VCaP (cell line): ENCODE measurements around the gene STEAP3.

Source experiments
- H3K27ac ChIP-seq: fragments of 450-650 bp; 2 replicates; pipeline ENCODE4 v1.5.1; 2017
- CTCF ChIP-seq: fragments of 450-650 bp; conservative IDR thresholded peaks from 2 replicates; pipeline ENCODE4 v1.5.1; 2017; ENCODE audit warnings: mild to moderate bottlenecking, moderate library complexity

Gene STEAP3

GRCh38 chr2:119179202-119179601 lies 44.4 kb upstream of the STEAP3 start:
- no peak for TF ChIP-seq CTCF
- H3K27ac ChIP-seq: no peak overlapping the region

- no peak for TF ChIP-seq CTCF
- H3K27ac ChIP-seq: no peak overlapping the region
Observed at GRCh38 chr2:119179991-119180390, 43.6 kb upstream of the STEAP3 start.

- H3K27ac ChIP-seq: no peak overlapping the region
- no peak for TF ChIP-seq CTCF
Observed at GRCh38 chr2:119180892-119181291, 42.7 kb upstream of the STEAP3 start.

GRCh38 chr2:119181391-119181790 lies 42.2 kb upstream of the STEAP3 start:
- no peak overlapping the region for H3K27ac ChIP-seq
- no peak for TF ChIP-seq CTCF

GRCh38 chr2:119181791-119182445 lies 41.7 kb upstream of the STEAP3 start:
- H3K27ac ChIP-seq: no peak overlapping the region
- no peak for TF ChIP-seq CTCF

- TF ChIP-seq CTCF: no peak
Observed at GRCh38 chr2:119184512-119184911, 39.1 kb upstream of the STEAP3 start.

GRCh38 chr2:119190321-119191111 lies 33.1 kb upstream of the STEAP3 start:
- H3K27ac ChIP-seq: no peak overlapping the region
- no peak for TF ChIP-seq CTCF

More at GRCh38 chr2:119184512-119184911, 39.1 kb upstream of the STEAP3 start:
- no peak overlapping the region for H3K27ac ChIP-seq
